IMR-90 (cell line): ENCODE results near the gene TTYH3. TPM values are rescaled to one million over a fixed set of nuclear protein-coding genes. Genes with fewer than 3 reads are reported as not detected.

Experiments used
- ATAC-seq: fragments of 200-7000 bp; cut with Tn5 transposase; 2 replicates; pipeline ENCODE4 v1.9.1; 2020; ENCODE audit warnings: low read depth, mild to moderate bottlenecking, moderate library complexity
- BruUV-seq: library from RNA; stranded (reverse); fragments of 400-500 nt; replicated peaks from 2 replicates; lab custom pipeline; 2021; lab: Mats Ljungman, UMichigan
- CTCF ChIA-PET: fragments of 300-600 bp; formaldehyde crosslinking; extraction: SDS; loops from one replicate; lab custom pipeline; 2021; ENCODE audit warnings: antibody characterized with exemption; lab: Yijun Ruan, JAX
- POLR2A ChIA-PET: fragments of 300-600 bp; sonication (Branson Sonifier 250); formaldehyde crosslinking; loops from one replicate; lab custom pipeline; 2022; ENCODE audit warnings: antibody characterized with exemption; ENCODE audit not compliant: unreplicated experiment; lab: Charles Lee
- DNase-seq: peaks from one replicate; pipeline ENCODE4 v3.0.0; 2013
- H2AFZ ChIP-seq: replicated peaks from 2 replicates; pipeline ENCODE3; 2013; ENCODE audit warnings: low read length, mild to moderate bottlenecking; ENCODE audit not compliant: poor library complexity
- H2AK5ac ChIP-seq: 2 replicates; pipeline ENCODE4 v1.6.1; 2013; ENCODE audit warnings: low read depth, low read length, inconsistent platforms
- H2AK9ac ChIP-seq: replicated peaks from 2 replicates; pipeline ENCODE3; 2013; ENCODE audit warnings: mild to moderate bottlenecking, low read depth, low read length, moderate library complexity; ENCODE audit not compliant: poor library complexity
- H2BK120ac ChIP-seq: 2 replicates; pipeline ENCODE4 v1.6.1; 2013; ENCODE audit warnings: low read depth, low read length, inconsistent platforms
- H2BK15ac ChIP-seq: 3 replicates; pipeline ENCODE4 v1.6.1; 2013; ENCODE audit warnings: low read depth, low read length, inconsistent platforms
- H2BK20ac ChIP-seq: 2 replicates; pipeline ENCODE4 v1.6.1; 2013; ENCODE audit warnings: low read depth, mild to moderate bottlenecking, inconsistent platforms, low read length, moderate library complexity
- H2BK5ac ChIP-seq: 2 replicates; pipeline ENCODE4 v1.6.1; 2013; ENCODE audit warnings: mild to moderate bottlenecking, low read depth, low read length, inconsistent platforms; ENCODE audit not compliant: poor library complexity, severe bottlenecking
- H3K14ac ChIP-seq: replicated peaks from 2 replicates; pipeline ENCODE4 v1.6.1; 2013; ENCODE audit warnings: low read depth, low read length, inconsistent platforms
- H3K18ac ChIP-seq: 2 replicates; pipeline ENCODE4 v1.6.1; 2013; ENCODE audit warnings: low read depth, low read length, control low read depth
- H3K23ac ChIP-seq: 2 replicates; pipeline ENCODE4 v1.6.1; 2013; ENCODE audit warnings: low read depth, low read length, inconsistent platforms
- H3K27ac ChIP-seq: 2 replicates; pipeline ENCODE4 v1.5.1; 2013; ENCODE audit warnings: mild to moderate bottlenecking, control low read depth, low read length; ENCODE audit not compliant: insufficient read depth
- H3K27me3 ChIP-seq: 2 replicates; pipeline ENCODE4 v1.6.1; 2013; ENCODE audit warnings: low read length; ENCODE audit not compliant: control insufficient read depth, insufficient read depth
- H3K36me3 ChIP-seq: 2 replicates; pipeline ENCODE4 v1.6.1; 2013; ENCODE audit warnings: low read length, mixed read lengths; ENCODE audit not compliant: control insufficient read depth, insufficient read depth
- H3K4ac ChIP-seq: 2 replicates; pipeline ENCODE4 v1.6.1; 2013; ENCODE audit warnings: low read depth, low read length, inconsistent platforms
- H3K4me1 ChIP-seq: 2 replicates; pipeline ENCODE4 v1.6.1; 2013; ENCODE audit warnings: low read length, mixed read lengths; ENCODE audit not compliant: control insufficient read depth, insufficient read depth
- H3K4me2 ChIP-seq: 2 replicates; pipeline ENCODE4 v1.6.1; 2013; ENCODE audit warnings: low read depth, mild to moderate bottlenecking, control low read depth, low read length, moderate library complexity
- H3K4me3 ChIP-seq: 2 replicates; pipeline ENCODE4 v1.5.1; 2013; ENCODE audit warnings: low read depth, mild to moderate bottlenecking, control low read depth, low read length, moderate library complexity; ENCODE audit not compliant: insufficient read depth
- H3K56ac ChIP-seq: 2 replicates; pipeline ENCODE4 v1.6.1; 2013; ENCODE audit warnings: low read length, inconsistent platforms; ENCODE audit not compliant: insufficient read depth; ENCODE audit errors: extremely low read depth
- H3K79me1 ChIP-seq, 2 experiments: 2 replicates each; pipeline ENCODE4 v1.6.1; 2013; ENCODE audit warnings: low read length in 2 of 2, inconsistent platforms in 1 of 2, low read depth in 1 of 2
- H3K9ac ChIP-seq: 2 replicates; pipeline ENCODE4 v1.6.1; 2013; ENCODE audit warnings: low read depth, low read length, control low read depth
- H3K9me1 ChIP-seq: 2 replicates; pipeline ENCODE4 v1.6.1; 2013; ENCODE audit warnings: low read length, inconsistent platforms; ENCODE audit not compliant: insufficient read depth
- H3K9me3 ChIP-seq: 2 replicates; pipeline ENCODE4 v1.6.1; 2013; ENCODE audit warnings: low read length; ENCODE audit not compliant: control insufficient read depth, insufficient read depth
- H4K20me1 ChIP-seq: 2 replicates; pipeline ENCODE4 v1.6.1; 2013; ENCODE audit warnings: low read length, inconsistent platforms; ENCODE audit not compliant: insufficient read depth
- H4K5ac ChIP-seq: 2 replicates; pipeline ENCODE4 v1.6.1; 2013; ENCODE audit warnings: mild to moderate bottlenecking, low read depth, low read length, control low read depth
- H4K8ac ChIP-seq, 2 experiments: 2 replicates each; pipeline ENCODE4 v1.6.1; 2013; ENCODE audit warnings: low read depth in 2 of 2, low read length in 2 of 2, control low read depth in 1 of 2, inconsistent platforms in 1 of 2
- H4K91ac ChIP-seq: 2 replicates; pipeline ENCODE4 v1.6.1; 2013; ENCODE audit warnings: low read depth, low read length, inconsistent platforms; ENCODE audit not compliant: insufficient read depth
- CEBPB ChIP-seq: IDR thresholded peaks from 2 replicates; pipeline ENCODE4 v1.6.1; 2012; ENCODE audit warnings: low read depth, low read length, improper control_type of control experiment
- CTCF ChIP-seq: conservative IDR thresholded peaks from 2 replicates; pipeline ENCODE4 v1.5.1; 2012; ENCODE audit warnings: mild to moderate bottlenecking, low read depth, low read length, improper control_type of control experiment
- FOS ChIP-seq: fragments of 150-350 bp; IDR thresholded peaks from 2 replicates; pipeline ENCODE4 v1.6.1; 2016; ENCODE audit warnings: low read depth, low read length
- MXI1 ChIP-seq: IDR thresholded peaks from 2 replicates; pipeline ENCODE4 v1.6.1; 2012; ENCODE audit warnings: low read depth, mild to moderate bottlenecking, low read length, moderate library complexity, borderline replicate concordance
- POLR2A ChIP-seq: IDR thresholded peaks from 2 replicates; pipeline ENCODE4 v1.6.1; 2012; ENCODE audit warnings: mild to moderate bottlenecking, low read depth, low read length
- SMC3 ChIP-seq: fragments of 150-350 bp; IDR thresholded peaks from 2 replicates; pipeline ENCODE4 v1.6.1; 2016; ENCODE audit warnings: low read depth, mild to moderate bottlenecking, antibody characterized with exemption, low read length, moderate library complexity
- WGBS, 2 experiments: methylation state at CpG; one replicate each; pipeline versions ENCODE4 v1.1.5 to v1.1.7; 2013; ENCODE audit warnings: missing lambda C conversion rate in 2 of 2; ENCODE audit not compliant: insufficient read length in 1 of 2; ENCODE audit errors: extremely low coverage in 2 of 2; 5-methylcytosine and 5-hydroxymethylcytosine counted together
- dilution Hi-C: fragments of 300-500 bp; cut with HindIII; formaldehyde crosslinking; loops from one replicate; pipeline ENCODE4 v1.14.3; 2018; ENCODE audit warnings: low sequenced_read_pairs; ENCODE audit not compliant: unreplicated experiment
- in situ Hi-C: fragments of 300-500 bp; cut with MboI; formaldehyde crosslinking; loops from 3 replicates; pipeline ENCODE4 v1.14.3; 2019; ENCODE audit warnings: low sequenced_read_pairs, inconsistent platforms, mixed read lengths
- intact Hi-C: fragments of 100-400 bp; cut with micrococcal nuclease; formaldehyde crosslinking; loops from 2 replicates; pipeline ENCODE4 v1.10.0; 2022
- polyA plus RNA-seq, 3 experiments: library from polyadenylated mRNA; depleted of rRNA; stranded (reverse); fragments of >200 nt; gene quantifications; 2 replicates each; pipeline ENCODE4 v1.2.3, GENCODE V29; 2012; ENCODE audit warnings: low replicate concordance in 1 of 3
- total RNA-seq: library from RNA; depleted of rRNA; stranded (reverse); fragments of >200 nt; gene quantifications from 2 replicates; pipeline ENCODE4 v1.2.3, GENCODE V29; 2012

The TTYH3 gene
- total and polyA plus RNA-seq, 2 of the 4 experiments (the other 2 are of a cell fraction), result 5.6 to 82.6 TPM

GRCh38 chr7:2626498-2627117 lies 5.2 kb upstream of the TTYH3 start:
- Histone ChIP-seq H3K4me3 (no peak overlapping the region), H4K8ac (0 out of 4 replicates have a peak overlapping the region, but pooled peaks of 1 of the 2 experiments have one; percentile 5), H3K27me3 (no peaks in the 10 kb centered on the region), H3K23ac (no peak overlapping the region), H3K56ac (no peak overlapping the region), H3K36me3 (no peaks in the 10 kb centered on the region), H2BK120ac (peak overlapping the region; percentile 35; the same call in 1 of the 2 replicates), H3K14ac (no peak overlapping the region), H3K79me1 (peaks cover 0 to 4% of the 10 kb centered on the region in 2 experiments; a peak in 1 of 4 replicates), H2AFZ (peak overlapping the region; percentile 64), H3K18ac (no peak overlapping the region), H2AK5ac (peak overlapping the region; percentile 67; the same call in 1 of the 2 replicates), H4K5ac (no peak overlapping the region), H3K9ac (no peak overlapping the region), H3K27ac (no peak overlapping the region), H2BK20ac (0 out of 2 replicates have a peak overlapping the region, but pooled peaks have one; percentile 19), H3K9me1 (peaks cover 10% of the 10 kb centered on the region; the same call in 1 of the 2 replicates), H4K91ac (0 out of 2 replicates have a peak overlapping the region, but pooled peaks have one; percentile 3), H3K4me1 (peaks cover 13% of the 10 kb centered on the region), H3K4me2 (no peak overlapping the region), H2BK5ac (no peak overlapping the region), H2BK15ac (no peak overlapping the region), H3K4ac (0 out of 2 replicates have a peak overlapping the region, but pooled peaks have one; percentile 48), H4K20me1 (no peaks in the 10 kb centered on the region), H2AK9ac (no peak overlapping the region), H3K9me3 (no peaks in the 10 kb centered on the region)
- intact Hi-C loops, result no loop called here
- no TSS peak for BruUV-seq
- DNase-seq, result peak; percentile 32
- no peak for TF ChIP-seq POLR2A
- no peak for TF ChIP-seq FOS
- TF ChIP-seq SMC3, result no peak
- no peak for TF ChIP-seq MXI1
- TF ChIP-seq CTCF, result no peak
- no peak for TF ChIP-seq CEBPB
- dilution Hi-C loops, result no loop called here
- ATAC-seq, result no peak
- in situ Hi-C loops, result no loop called here
- ChIA-PET POLR2A (no interaction called here), CTCF (no interaction called here)
- WGBS, 2 experiments, result 88% methylated on average over 13 of the region's 20 CpGs; no CpG with 5 or more reads in 1 of the 2 experiments
